ENCODE measurements around the gene MYORG.
"Not testable (repeated sequence)": the region's sequence is repeated elsewhere in the genome, so short reads cannot be mapped to it uniquely, and the experiment has no call there.

MYORG gene

DNA sequence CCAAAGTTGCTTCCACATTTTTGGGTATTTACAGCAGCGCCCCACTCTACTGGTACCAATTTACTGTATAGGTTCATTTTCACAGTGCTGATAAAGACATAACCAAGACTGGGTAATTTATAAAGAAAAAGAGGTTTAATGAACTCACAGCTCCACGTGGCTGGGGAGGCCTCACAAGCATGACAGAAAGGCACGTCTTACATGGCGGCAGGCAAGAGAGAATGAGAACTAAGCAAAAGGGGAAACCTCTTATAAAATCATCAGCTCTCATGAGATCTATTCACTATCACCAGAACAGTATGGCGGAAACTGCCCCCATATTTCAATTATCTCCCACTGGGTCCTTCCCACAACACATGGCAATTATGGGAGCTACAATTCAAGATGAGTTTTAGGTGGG lies 7.9 kb downstream of the MYORG start:
- not testable (repeated sequence) for DNase-seq

DNA sequence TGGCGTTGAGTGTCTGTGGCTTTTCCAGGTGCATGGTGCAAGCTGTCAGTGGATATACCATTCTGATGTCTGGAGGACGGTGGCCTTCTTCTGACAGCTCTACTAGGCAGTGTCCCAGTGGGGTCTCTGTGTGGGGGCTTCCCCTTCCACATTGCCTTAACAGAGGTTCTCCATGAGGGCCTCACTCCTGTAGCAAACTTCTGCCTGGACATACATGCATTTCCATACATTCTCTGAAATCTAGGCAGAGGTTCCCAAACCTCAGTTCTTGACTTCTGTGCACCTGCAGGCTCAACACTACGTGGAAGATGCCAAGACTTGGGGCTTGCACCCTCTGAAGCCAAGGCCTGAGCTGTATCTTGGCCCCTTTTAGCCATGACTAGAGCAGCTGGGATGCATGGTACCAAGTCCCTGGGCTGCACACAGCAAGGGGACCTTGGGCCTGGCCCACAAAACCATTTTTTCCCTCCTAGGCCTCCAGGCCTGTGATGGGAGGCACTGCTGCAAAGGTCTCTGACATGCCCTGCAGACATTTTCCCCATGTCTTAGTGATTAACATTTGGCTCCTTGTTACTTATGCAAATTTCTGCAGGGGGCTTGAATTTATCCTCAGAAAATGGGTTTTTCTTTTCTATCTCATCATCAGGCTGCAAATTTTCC lies 8.8 kb downstream of the MYORG start:
- DNase-seq, result not testable (repeated sequence)

DNA sequence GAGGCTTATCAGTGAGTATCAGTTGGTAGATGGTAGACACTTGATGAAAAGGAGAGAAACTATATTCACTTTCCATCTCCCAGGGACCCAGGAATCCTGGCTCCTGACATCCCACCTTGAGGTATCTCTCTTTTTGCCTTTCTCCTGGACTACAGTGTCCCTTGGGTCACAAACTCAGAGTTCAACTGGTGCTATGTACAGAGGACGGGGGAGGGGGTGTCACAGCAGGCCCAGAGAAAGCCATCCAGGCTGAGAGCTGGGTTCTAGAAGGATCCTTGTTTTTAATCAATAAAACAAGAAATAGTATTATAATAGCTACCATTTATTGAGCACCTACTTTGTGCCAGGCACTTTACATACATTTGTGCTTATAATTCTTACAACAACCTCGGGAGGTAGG lies 10.3 kb downstream of the MYORG start:
- no peak for DNase-seq

GRCh38 chr9:34365282-34365681 lies 11.4 kb downstream of the MYORG start:
- DNase-seq, result no peak

GRCh38 chr9:34363619-34364351 lies 12.9 kb downstream of the MYORG start:
- DNase-seq, result no peak

- DNase-seq, result no peak
These were observed 14.0 kb downstream of the MYORG start for GRCh38 chr9:34362614-34363214.

GRCh38 chr9:34352957-34353356 lies 23.7 kb downstream of the MYORG start:
- not testable (repeated sequence) for DNase-seq

GRCh38 chr9:34352122-34352652 lies 24.5 kb downstream of the MYORG start:
- not testable (repeated sequence) for DNase-seq

DNA sequence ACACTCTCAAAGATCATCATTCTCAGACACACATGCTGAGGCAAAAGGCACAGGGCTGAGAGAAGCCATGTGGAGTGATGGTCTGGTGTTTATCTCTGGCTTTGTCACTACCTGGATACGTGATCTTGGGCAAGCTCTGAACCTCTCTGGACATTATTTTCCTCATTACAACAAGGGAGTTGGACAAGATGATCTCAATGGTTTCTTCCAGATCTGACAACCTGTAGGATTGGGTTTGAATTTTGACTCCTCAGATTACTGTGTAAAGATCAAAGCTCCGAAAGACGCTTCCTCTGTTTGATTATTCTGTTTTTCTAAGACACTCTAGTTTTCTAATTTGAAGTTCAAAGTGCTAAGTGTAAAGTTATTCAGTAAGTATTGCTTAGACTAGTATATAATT lies 27.4 kb downstream of the MYORG start:
- no peak for DNase-seq

- no peak for DNase-seq
These were observed 28.9 kb downstream of the MYORG start for GRCh38 chr9:34347800-34348158.

DNA sequence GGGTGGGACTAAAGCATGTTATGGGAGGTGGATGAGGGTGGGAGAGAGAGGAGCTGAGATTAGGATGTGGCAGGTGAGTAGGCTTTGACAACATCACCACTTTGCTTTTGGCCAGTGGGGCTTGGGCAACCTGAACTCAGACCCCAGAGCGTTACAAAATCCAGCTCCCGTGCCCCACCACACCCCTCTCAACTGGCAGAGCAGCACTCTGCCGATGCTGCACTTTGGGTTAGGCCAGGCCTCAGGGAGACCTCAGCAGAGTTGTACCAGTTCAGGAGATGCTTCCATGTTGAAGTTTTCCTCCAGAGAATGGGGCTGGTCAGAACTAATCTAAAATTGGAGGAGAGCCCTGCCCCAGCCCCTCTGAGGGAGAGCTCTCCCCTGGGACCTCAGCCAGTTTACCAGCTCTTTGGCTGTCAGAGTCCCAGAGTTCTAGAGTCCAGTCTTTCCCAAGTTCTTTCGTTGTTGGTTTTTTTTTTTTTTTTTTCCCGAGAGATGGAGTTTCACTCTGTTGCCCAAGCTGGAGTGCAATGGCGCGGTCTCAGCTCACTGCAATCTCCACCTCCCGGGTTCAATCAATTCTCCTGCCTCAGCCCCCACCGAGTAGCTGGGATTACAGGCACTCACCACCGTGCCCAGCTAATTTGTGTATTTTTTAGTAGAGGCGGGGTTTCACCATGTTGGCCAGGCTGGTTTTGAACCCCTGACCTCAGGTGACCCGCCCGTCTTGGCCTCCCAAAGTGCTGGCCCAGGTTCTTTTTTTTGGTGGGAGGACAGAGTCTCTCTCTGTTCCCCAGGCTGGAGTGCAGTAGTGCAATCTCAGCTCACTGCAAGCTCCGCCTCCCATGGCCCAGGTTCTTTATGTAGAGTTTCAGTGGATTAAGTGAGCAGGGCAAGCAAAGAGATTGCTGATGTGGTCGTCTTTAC lies 29.6 kb downstream of the MYORG start:
- no peak for DNase-seq

DNA sequence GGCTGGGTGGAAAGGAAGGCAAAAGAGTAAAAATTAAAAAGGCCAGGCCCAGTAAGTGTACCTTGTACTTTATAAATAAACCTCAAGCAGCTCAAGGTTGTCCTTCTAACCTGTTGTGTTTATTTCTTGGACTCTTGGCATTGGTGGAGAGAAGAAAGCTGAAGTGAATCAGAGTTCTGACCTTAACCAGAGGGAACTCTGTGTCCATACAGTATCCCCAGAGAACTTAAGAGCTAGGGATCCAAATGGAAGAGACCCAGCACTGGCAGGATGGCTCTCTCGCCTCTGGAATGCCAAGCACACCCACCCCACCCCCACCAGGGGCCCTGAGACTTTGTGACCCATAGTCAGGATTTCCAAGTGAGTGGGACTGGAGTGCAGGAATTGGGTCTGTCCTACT lies 33.1 kb downstream of the MYORG start:
- DNase-seq, result no peak

DNA sequence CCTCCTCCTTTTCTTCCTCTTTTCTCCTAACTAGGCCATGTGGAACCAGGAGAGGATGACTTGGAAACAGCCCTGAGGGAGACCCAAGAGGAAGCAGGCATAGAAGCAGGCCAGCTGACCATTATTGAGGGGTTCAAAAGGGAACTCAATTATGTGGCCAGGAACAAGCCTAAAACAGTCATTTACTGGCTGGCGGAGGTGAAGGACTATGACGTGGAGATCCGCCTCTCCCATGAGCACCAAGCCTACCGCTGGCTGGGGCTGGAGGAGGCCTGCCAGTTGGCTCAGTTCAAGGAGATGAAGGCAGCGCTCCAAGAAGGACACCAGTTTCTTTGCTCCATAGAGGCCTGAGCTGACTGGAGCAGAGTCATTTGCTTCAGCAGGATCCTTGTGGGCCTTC lies 33.6 kb downstream of the MYORG start:
- DNase-seq, result no peak

GRCh38 chr9:34341659-34342295 lies 34.9 kb downstream of the MYORG start:
- no peak for DNase-seq

DNA sequence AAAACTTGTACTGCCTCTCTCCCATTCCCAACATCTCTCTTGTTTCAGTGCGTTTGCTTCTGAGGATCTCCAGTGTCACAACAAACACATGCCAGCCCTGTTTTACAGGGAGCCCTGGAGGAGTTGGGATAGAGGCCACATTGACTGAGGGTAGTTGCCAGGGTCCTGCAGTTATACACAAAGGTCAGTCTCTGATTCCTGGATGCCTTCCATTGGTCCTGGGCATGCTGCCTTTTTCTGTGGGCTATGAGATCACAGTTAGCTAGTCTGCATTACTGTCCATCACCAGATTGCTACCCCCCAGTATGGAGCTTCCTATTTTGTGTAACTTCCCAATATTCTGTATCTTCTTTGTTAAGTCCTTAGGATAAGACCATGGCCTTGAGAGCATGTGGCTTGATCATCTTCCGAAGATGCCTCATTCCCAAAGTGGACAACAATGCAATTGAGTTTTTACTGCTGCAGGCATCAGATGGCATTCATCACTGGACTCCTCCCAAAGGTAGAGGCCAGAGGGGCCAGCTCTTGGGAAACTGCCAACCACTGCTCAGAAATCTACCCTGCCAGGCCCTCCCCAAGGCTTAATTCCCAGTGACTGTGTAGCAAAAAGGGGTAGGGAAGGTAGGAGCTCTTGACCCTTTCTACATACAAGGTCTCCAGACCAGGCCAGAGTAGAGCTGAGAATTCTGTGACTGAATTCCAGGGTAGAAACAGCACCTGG lies 37.9 kb downstream of the MYORG start:
- DNase-seq, result no peak

DNA sequence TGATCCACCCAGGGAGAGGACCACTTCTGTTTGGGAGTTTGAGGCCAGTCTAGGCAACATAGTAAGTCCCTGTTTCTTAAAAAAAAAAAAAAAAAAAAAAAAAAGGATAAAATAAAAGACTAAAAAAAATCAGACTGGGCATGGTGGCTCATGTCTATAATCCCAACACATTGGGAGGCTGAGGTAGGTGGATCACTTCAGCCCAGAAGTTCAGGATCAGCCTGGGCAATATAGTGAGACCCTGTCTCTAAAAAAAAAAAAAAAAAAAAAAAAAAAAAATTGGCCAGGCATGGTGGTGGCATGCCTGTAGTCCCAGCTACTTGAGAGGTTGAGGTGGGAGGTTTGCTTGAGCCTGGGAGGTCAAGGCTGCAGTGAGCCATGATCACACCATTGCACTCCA lies 38.6 kb downstream of the MYORG start:
- not testable (repeated sequence) for DNase-seq

- no peak for DNase-seq
These were observed 39.3 kb downstream of the MYORG start for GRCh38 chr9:34337403-34337802.

GRCh38 chr9:34335376-34335775 lies 41.3 kb downstream of the MYORG start:
- DNase-seq, result no peak

DNA sequence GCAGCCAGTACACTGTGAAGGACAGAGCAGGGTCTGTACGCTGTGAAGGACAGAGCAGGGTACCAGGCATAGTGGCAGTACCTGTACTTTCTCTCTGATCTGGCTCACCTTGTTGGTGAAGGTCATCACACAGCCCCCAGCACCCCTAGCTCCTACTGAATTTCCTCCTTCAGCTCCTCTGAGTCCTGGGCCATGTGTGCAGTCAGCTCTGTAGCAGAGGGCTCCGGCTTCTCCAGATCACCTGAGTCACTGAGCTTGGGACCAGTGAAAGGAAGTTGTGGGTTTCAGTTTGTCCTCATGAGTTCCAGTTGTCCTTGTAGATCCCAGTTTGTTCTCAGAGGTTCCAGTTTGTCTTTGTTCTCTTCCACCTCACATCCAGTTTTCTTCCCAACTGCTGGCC lies 41.8 kb downstream of the MYORG start:
- DNase-seq, result no peak

- DNase-seq, result no peak
These were observed 42.3 kb downstream of the MYORG start for GRCh38 chr9:34334337-34334824.

- DNase-seq, result no peak
These were observed 42.9 kb downstream of the MYORG start for GRCh38 chr9:34333836-34334235.
